Measurements from ENCODE around the gene MKX. TPM values are rescaled to one million over a fixed set of nuclear protein-coding genes. Genes with fewer than 3 reads are reported as not detected.

MKX gene
- total RNA-seq, 1 experiment from 2014 or later, result not detected

DNA sequence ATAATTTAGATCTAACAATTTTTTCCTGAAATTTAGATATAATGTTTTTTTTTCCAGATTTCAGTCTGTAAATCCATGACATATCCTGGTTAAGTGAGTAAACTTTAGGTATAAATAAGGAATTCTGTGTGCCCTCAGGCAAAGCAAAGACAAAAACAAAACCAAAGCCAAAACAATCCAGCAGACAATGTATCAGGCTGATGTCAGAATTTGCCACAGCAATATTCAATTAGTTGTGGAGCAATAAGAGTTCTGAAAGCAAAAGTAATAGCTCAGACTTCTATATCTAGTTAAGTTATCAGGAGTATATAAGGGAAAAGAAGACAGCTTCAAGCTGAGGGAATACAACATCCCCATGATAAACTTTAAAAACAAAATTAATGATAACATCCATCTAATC, 82.0 kb downstream of the MKX start:
- no peak for DNase-seq (ENCODE audit: low spot score)
- in situ Hi-C loops (cut with HindIII; ENCODE audit: low sequenced_read_pairs), result no loop called here

GRCh38 chr10:27661514-27662286, 83.9 kb downstream of the MKX start:
- DNase-seq (ENCODE audit: low spot score), result no peak
- in situ Hi-C loops (cut with HindIII; ENCODE audit: low sequenced_read_pairs), result no loop called here

GRCh38 chr10:27660711-27661110, 84.9 kb downstream of the MKX start:
- no peak for DNase-seq (ENCODE audit: low spot score)
- in situ Hi-C loops (cut with HindIII; ENCODE audit: low sequenced_read_pairs), result no loop called here

GRCh38 chr10:27660268-27660667, 85.4 kb downstream of the MKX start:
- no peak for DNase-seq (ENCODE audit: low spot score)
- in situ Hi-C loops (cut with HindIII; ENCODE audit: low sequenced_read_pairs), result no loop called here

DNA sequence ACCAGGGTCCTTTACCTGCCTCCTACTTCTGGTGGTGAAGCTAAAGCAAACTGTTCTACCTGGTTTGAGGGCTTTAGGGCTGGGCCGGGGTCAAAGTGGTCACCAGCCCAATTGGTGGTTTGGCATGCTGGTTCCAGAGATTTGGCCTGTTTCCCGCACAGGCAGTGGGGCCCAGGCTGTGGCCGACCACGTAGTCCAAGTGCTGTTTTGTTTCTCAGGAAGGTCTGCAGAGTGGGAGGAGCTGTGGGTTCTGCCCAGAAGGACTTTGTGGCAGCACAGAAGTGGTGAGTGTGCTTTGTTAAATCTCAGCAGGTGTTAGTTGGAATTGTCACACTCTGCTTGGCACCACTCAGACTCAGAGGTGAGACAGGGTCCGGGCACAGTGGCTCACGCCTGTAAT, 85.8 kb downstream of the MKX start:
- no peak for DNase-seq (ENCODE audit: low spot score)
- in situ Hi-C loops (cut with HindIII; ENCODE audit: low sequenced_read_pairs), result no loop called here

GRCh38 chr10:27658788-27659187, 86.8 kb downstream of the MKX start:
- no peak for DNase-seq (ENCODE audit: low spot score)
- in situ Hi-C loops (cut with HindIII; ENCODE audit: low sequenced_read_pairs), result no loop called here

GRCh38 chr10:27655296-27655695, 90.3 kb downstream of the MKX start:
- no peak for DNase-seq (ENCODE audit: low spot score)
- in situ Hi-C loops (cut with HindIII; ENCODE audit: low sequenced_read_pairs), result no loop called here

GRCh38 chr10:27654284-27654683, 91.3 kb downstream of the MKX start:
- DNase-seq (ENCODE audit: low spot score), result no peak
- in situ Hi-C loops (cut with HindIII; ENCODE audit: low sequenced_read_pairs), result no loop called here

DNA sequence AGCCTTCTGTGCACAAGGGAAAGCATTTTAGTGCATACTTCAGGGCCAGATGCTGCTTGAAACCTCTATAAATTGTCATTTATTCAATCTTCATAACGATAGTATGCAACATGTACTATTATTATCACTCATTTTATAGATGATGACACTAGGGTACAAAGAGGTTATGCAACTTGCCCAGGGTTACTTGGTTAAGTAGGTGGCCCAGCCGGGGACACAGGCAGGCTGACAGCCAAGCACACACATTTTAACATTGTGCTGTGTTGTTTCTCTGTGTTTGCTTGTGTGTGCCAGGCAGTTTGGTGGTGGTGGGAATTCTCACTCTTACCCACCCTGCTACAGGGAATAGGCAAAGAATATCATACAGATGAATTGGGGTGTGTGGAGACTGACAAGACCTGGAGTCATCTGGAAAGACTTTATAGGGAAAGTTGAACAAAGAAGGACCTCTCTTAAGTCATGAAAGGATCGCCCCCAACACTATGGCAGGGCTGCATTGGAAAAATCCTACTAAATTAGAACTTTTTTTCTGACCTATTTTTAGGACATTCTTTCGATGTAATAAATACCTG, 98.9 kb downstream of the MKX start:
- in situ Hi-C loops (cut with HindIII; ENCODE audit: low sequenced_read_pairs), result no loop called here

DNA sequence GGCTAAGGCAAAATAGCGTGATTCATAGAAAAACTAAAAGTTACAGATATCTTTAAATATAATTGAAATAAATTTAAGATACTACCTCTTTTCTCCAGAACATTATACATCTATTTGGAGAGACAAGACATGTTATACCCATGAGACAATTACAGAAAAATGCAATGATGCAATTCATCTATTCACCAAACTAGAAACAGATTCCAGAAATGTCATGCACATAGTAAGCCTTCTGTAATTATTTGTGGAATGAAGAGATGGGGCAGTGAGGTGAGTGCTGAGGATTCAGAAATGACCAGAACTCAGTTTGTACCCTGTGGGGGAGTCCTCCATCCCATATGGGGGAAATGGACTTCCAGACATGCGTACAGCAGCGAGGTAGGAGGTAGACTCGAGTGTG, 99.4 kb downstream of the MKX start:
- in situ Hi-C loops (cut with HindIII; ENCODE audit: low sequenced_read_pairs), result no loop called here
- DNase-seq (ENCODE audit: low spot score), result no peak

More for the DNA sequence above, 98.9 kb downstream of the MKX start:
- no peak for DNase-seq (ENCODE audit: low spot score)

DNA sequence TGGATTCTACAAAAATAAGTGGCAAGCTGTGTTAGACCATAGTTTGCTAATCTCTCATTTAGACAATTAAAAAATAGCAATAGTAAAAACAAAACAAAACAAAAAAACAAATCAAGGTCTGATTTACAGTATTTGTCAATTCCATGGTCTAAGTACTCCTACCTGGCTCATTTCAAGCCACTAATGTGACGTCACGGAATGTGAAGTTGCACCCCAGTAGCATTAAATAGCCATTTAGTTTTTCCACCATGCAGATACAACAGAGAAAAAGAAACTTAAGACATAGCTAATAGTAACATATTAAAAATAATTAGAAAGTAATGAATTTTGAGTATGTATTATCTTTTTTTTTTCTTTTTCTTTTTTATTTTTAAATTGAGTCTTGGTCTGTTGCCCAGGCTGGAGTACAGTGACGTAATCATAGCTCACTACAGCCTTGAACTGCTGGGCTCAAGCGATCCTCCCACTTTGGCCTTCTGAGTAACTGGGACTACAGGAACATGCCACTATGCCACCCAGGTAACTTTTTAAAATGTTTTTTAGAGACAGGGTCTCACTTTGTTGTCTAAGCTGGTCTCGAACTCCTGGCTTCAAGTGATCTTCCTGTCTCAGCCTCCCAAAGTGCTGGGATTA, 101.2 kb downstream of the MKX start:
- no peak for DNase-seq (ENCODE audit: low spot score)
- in situ Hi-C loops (cut with HindIII; ENCODE audit: low sequenced_read_pairs), result no loop called here

DNA sequence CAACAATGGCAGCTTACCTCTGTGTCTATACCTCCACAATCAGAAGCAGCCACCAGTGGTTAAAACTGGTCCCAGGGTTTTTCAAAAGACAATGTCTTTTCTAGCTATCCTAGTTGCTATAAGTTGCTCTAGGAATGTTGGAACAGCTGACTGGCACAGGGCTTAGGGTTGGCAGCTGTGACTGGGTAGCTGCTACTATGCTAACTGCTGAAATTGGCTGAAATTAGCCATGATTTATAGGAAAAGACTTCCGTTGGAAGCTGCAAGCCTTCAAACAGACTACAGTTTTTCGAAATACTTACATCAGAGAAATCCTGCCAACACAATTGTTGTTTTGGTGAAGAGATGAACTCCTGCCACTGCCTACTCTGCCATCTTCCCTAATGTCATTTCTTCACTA, 102.3 kb downstream of the MKX start:
- no peak for DNase-seq (ENCODE audit: low spot score)
- in situ Hi-C loops (cut with HindIII; ENCODE audit: low sequenced_read_pairs), result no loop called here

DNA sequence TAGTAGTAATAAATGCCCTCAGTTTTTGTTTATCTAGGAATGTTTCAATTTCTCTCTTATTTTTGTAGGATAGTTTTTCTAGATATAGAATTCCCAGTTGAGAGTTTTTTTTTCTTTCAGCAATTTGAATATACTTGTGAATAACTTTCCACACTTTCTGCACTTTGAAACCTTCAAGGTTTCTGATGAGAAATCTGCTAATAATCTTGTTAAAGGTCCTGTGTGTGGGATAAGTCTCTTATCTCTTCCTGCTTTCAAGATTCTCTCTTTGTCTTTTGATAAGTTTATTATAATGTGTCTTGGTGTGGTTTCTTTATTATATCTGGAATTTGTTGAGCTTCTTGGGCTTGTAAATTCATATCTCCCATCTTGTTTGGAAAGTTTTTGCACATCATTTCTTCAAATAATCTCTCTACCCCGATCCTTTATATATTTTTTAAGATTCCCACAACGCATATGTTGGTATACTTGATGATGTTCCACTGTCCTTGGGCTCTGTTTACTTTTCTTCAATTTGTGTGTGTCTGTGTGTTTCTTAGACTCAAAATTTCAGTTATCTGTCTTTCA, 103.5 kb downstream of the MKX start:
- in situ Hi-C loops (cut with HindIII; ENCODE audit: low sequenced_read_pairs), result no loop called here
- no peak for DNase-seq (ENCODE audit: low spot score)

DNA sequence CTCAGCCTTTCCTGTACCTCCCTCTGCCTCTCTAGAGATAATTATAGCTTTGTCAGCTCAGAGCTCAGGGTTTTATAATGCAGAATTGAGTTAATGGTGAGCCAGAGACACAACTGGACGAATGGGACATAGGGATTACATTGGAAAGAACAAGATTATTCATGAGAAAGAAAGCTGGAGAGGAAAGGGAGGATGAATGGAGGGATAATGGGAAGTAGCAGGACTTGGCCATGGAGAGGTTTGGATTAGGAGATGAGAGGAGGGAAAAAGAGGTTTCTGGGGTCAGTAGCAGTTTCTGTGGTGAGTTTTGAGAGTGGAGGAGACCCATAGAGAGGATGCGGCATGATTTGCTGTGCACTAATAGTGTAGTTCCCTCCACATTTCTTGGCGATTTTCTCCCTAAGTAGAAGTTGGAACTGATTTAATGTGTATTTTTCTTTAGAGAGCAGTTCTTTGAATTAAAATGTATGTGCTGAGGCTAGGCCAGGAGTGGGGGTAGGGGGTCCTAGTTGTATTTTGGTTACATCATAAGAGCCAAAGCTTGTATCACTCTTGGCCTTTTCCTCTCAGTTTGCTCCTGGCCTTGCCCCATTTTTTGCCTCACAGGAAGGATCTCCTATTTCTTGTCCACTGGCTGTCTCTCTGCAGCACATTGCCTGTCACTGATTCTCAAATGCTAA, 107.4 kb downstream of the MKX start:
- no peak for DNase-seq (ENCODE audit: low spot score)
- in situ Hi-C loops (cut with HindIII; ENCODE audit: low sequenced_read_pairs), result no loop called here

- in situ Hi-C loops (cut with HindIII; ENCODE audit: low sequenced_read_pairs), result no loop called here
- DNase-seq (ENCODE audit: low spot score), result no peak
Measured at GRCh38 chr10:27637601-27638000, 108.0 kb downstream of the MKX start.

DNA sequence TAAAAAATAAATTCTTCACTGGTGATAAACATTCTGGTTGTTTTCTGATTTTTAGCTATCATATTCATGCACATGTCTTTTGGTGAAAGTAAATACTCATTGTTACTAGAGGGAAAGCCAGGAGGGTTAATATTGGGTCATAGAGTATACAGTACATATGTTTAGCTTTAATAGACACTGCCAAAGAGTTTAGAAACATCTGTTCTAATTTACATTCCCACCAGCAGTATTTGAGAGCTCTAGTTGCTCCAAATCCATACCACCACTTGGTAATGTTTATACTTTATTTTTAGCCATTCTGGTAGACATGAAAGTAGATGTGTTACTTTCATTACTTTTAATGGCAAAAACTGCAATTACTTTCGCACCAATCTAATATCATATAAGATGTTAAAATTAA, 108.8 kb downstream of the MKX start:
- no peak for DNase-seq (ENCODE audit: low spot score)
- in situ Hi-C loops (cut with HindIII; ENCODE audit: low sequenced_read_pairs), result no loop called here

DNA sequence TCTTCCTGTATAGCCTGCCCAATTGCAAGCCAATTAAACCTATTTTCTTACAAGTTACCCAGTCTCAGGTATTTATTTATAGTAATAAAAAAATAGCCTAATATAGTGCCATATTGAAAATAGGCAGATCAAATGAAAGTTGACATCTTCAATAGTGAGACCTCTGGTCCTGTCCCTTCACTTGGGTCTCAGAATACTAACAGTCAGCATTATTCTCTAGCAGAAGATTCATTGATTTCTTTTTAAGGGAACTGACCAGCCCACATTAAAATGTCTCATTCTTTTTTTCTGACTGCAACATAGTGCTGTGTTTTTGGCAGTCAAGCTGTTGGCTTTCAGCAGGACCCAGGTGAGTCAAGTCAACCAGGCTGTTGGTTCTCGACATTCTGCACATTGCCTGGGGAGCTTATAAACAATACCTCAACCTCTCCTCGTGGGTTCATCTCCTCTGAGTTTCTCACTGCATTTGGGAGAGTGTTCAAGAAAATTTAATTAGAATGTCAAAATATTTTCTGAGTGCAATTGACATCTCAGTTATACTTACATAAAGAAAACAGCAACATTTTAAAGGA, 109.8 kb downstream of the MKX start:
- in situ Hi-C loops (cut with HindIII; ENCODE audit: low sequenced_read_pairs), result no loop called here

GRCh38 chr10:27635290-27635689, 110.3 kb downstream of the MKX start:
- in situ Hi-C loops (cut with HindIII; ENCODE audit: low sequenced_read_pairs), result no loop called here
- DNase-seq (ENCODE audit: low spot score), result no peak

More for the DNA sequence above, 109.8 kb downstream of the MKX start:
- DNase-seq (ENCODE audit: low spot score), result peak; percentile 3

- DNase-seq (ENCODE audit: low spot score), result no peak
- in situ Hi-C loops (cut with HindIII; ENCODE audit: low sequenced_read_pairs), result no loop called here
Measured at GRCh38 chr10:27628621-27629020, 117.0 kb downstream of the MKX start.
